Ovary (tissue), 9 donors: ENCODE measurements around the gene TIRAP. TPM values are rescaled to one million over a fixed set of nuclear protein-coding genes. Genes with fewer than 3 reads are reported as not detected.

Source experiments
- DNase-seq, 5 donors: peaks; one replicate each; pipeline ENCODE4 v3.0.0-alpha.2; 2019 to 2020
- H3K27ac ChIP-seq, 2 donors: fragments of 200-600 bp; one replicate each; pipeline versions ENCODE4 v1.5.1 to v1.8.0; 2019 to 2022
- H3K27me3 ChIP-seq: fragments of 200-600 bp; one replicate; pipeline ENCODE4 v1.8.0; 2022
- H3K36me3 ChIP-seq: fragments of 200-600 bp; sonication (generic); one replicate; pipeline ENCODE4 v1.5.1; 2019
- H3K4me1 ChIP-seq: one replicate; pipeline ENCODE4 v1.8.1; 2013; ENCODE audit warnings: mild to moderate bottlenecking, moderate library complexity; ENCODE audit not compliant: insufficient read depth
- H3K4me3 ChIP-seq: fragments of 200-600 bp; sonication (generic); one replicate; pipeline ENCODE4 v1.5.1; 2017
- H3K9me3 ChIP-seq, 2 donors: fragments of 200-600 bp in 1 of 2; sonication (generic) in 1 of 2; one replicate each; pipeline versions ENCODE4 v1.5.1 to v1.8.1; 2013 to 2019; ENCODE audit warnings: mild to moderate bottlenecking in 1 of 2, moderate library complexity in 1 of 2
- CTCF ChIP-seq, 3 donors: fragments of 450-650 bp in 2 of 3; fragments of 200-600 bp in 1 of 3; IDR thresholded peaks; one replicate each; pipeline versions ENCODE4 v1.5.1 to v1.8.0; 2016 to 2022; ENCODE audit warnings: antibody characterized with exemption in 3 of 3, mild to moderate bottlenecking in 1 of 3
- EP300 ChIP-seq: sonication (generic); formaldehyde crosslinking; IDR thresholded peaks from one replicate; pipeline ENCODE4 v1.6.1; 2017; ENCODE audit warnings: antibody characterized with exemption
- POLR2A ChIP-seq: fragments of 450-650 bp; IDR thresholded peaks from one replicate; pipeline ENCODE4 v1.6.1; 2017; ENCODE audit warnings: antibody characterized with exemption, mild to moderate bottlenecking, moderate library complexity
- WGBS, 3 donors: extraction: QIAGEN DNeasy Blood & Tissue Kit in 1 of 3; methylation state at CpG; one replicate each; pipeline versions ENCODE4 v1.1.5 to v1.1.7; 2013 to 2017; 5-methylcytosine and 5-hydroxymethylcytosine counted together
- intact Hi-C, 4 donors: fragments of 100-400 bp; cut with DNase I; formaldehyde crosslinking; loops; one replicate each; pipeline versions ENCODE4 v1.11.0 to v1.15.1; 2022 to 2023
- polyA plus RNA-seq, 2 donors: library from polyadenylated mRNA; stranded (reverse); fragments of 200-250 nt in 1 of 2; fragments of 350-450 nt in 1 of 2; fragmentation: Illumina TruSeq in 1 of 2; extraction: RNeasy Lipid Tissue Mini Kit (QIAGEN cat#74804) in 1 of 2; gene quantifications; one replicate each; pipeline ENCODE4 v1.2.3, GENCODE V29; 2013 to 2014
- total RNA-seq, 7 donors: library from RNA; depleted of rRNA in 2 of 7; stranded (reverse); fragments of >200 nt in 2 of 7; fragmentation: NEBNext Ultra II Directional in 3 of 7; extraction: Animal tissue kit (Norgen Biotek cat#: 25700) in 3 of 7; gene quantifications; one replicate each; pipeline versions ENCODE4 v1.1.0 to v1.2.4, GENCODE V29; 2016 to 2023
- donor health status: DM: no; HTN: no; CAD: no; lungs with moderate emphysema.
- donor health status: DM: no; HTN: no; CAD: no.
- donor health status: Bipolar disorder and iron deficiency.
- donor health status: DM: yes; HTN: yes; CAD: no.
- donor health status: DM: no; HTN: no; CAD: no.
- donor health status: DM: yes; HTN: yes; CAD: no.

The TIRAP gene
- total and polyA plus RNA-seq, 9 donors = 7.6 to 16.0 (median 14.5) TPM

DNA sequence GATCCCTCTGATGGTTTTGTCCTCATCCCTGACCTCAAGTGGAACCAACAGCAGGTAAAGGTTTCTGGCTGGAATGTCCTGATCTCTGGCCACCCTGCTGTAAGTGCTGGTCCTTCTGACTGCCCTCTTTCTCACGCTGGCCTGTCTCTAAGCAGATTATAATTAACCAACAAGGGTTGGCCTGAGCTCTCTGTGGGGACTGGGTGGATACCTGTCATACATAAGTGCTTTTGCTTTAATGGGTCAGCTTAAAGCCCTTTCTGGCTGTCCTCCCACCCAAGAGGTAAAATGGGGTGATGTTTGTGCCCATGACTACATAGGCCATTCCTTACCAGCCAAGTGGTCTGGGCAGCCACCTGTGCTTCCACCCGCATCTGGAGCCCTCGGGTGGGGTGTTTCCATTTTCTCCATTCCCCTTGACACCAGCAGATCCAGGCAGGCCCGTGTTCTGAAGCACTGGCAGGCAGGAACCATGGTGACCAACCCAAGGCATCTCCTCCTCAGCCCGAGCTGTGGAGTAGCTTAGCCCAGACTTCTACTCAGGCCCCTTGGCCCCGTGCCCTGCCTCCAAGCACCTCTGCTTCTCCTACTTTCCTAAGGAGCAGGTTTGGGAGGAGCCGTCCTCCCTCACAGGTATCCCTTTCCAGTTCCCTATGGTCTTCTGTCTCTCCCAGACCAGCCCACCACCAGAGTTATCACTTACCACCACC lies 55.6 kb downstream of the TIRAP start:
- peak in 1 of 5 donors; percentile 44 for DNase-seq

GRCh38 chr11:126339073-126339862 lies 56.4 kb downstream of the TIRAP start:
- Histone ChIP-seq H3K27ac (no peak overlapping the region), H3K36me3 (no peaks in the 10 kb centered on the region), H3K9me3 (no peaks in the 10 kb centered on the region), H3K4me3 (no peak overlapping the region), H3K27me3 (no peaks in the 10 kb centered on the region), H3K4me1 (peaks cover 7% of the 10 kb centered on the region)
- intact Hi-C loops = no loop called here
- WGBS, 3 donors = 86 to 89% (median 86%) methylated on average over 15 of the region's 15 CpGs
- peak in 1 of 5 donors; percentile 34 for DNase-seq
- TF ChIP-seq CTCF (IDR thresholded peaks at IDR 0.05) = no peak

More for the DNA sequence above, 55.6 kb downstream of the TIRAP start:
- WGBS, 3 donors = 94 to 97% (median 95%) methylated on average over 7 of the region's 7 CpGs
- Histone ChIP-seq H3K27ac (peak overlapping the region in 1 of 2 donors; percentile 27), H3K4me3 (no peak overlapping the region), H3K4me1 (peaks cover 7% of the 10 kb centered on the region), H3K9me3 (no peaks in the 10 kb centered on the region), H3K36me3 (no peaks in the 10 kb centered on the region), H3K27me3 (no peaks in the 10 kb centered on the region)
- TF ChIP-seq CTCF (IDR thresholded peaks at IDR 0.05) (no peak), EP300 (no peak), POLR2A (no peak)
- intact Hi-C loops = no loop called here

- Histone ChIP-seq H3K9me3 (no peaks in the 10 kb centered on the region), H3K4me3 (no peak overlapping the region), H3K4me1 (peaks cover 11% of the 10 kb centered on the region), H3K27me3 (no peaks in the 10 kb centered on the region), H3K36me3 (no peaks in the 10 kb centered on the region), H3K27ac (no peak overlapping the region)
- DNase-seq = peak in 4 of 5 donors; percentile 52 to 81 (median 64)
- WGBS, 3 donors = 46 to 53% (median 48%) methylated on average over 11 of the region's 11 CpGs
- intact Hi-C loops = no loop called here
- no peak for TF ChIP-seq EP300
- TF ChIP-seq CTCF (IDR thresholded peaks at IDR 0.05) = no peak
- no peak for TF ChIP-seq POLR2A
Measured at GRCh38 chr11:126339863-126340434, 57.1 kb downstream of the TIRAP start.

DNA sequence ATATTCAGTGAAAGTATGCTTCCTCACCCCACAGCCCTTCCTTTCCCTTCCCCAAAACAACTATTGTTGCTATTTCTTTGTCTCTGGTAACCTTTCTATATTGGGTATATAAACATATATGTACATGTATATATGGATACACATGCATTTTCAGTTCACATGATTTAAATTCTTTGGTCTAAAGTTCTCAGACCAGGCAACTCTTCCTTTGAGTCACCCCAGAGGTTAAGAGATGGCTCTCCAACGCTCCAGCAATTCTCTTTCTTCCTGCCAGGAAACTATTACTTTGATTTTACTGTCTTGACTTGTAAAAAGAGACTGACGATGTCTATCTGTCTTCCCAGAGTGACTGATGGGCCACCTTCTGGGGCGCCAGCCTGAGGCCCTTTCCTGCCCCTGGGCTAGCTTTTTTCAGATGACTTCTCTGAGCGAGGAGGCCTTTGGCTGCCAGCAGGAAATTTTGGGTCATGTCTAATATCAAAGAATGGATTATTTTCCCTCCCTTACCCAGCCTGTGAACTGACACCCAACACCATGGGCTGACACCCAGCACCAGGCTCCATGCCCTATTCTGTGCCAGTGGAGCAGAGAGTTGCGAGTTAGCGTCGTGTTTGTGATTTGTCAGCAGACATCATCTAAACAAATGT lies 58.2 kb downstream of the TIRAP start:
- peak in 2 of 5 donors; percentile 16 to 25 for DNase-seq

More for the DNA sequence above, 58.2 kb downstream of the TIRAP start:
- H3K9me3 ChIP-seq = no peaks in the 10 kb centered on the region
- no peak overlapping the region for H3K27ac ChIP-seq
- intact Hi-C loops = no loop called here
- no peak overlapping the region for H3K4me3 ChIP-seq
- no peak for TF ChIP-seq EP300
- TF ChIP-seq CTCF (IDR thresholded peaks at IDR 0.05) = no peak
- no peak for TF ChIP-seq POLR2A
- H3K27me3 ChIP-seq = no peaks in the 10 kb centered on the region
- WGBS, 3 donors = 90 to 93% (median 91%) methylated on average over 7 of the region's 7 CpGs
- H3K36me3 ChIP-seq = no peaks in the 10 kb centered on the region
- H3K4me1 ChIP-seq = peaks cover 19% of the 10 kb centered on the region
